ENCODE data around the gene ABCC5.

The ABCC5 gene

DNA sequence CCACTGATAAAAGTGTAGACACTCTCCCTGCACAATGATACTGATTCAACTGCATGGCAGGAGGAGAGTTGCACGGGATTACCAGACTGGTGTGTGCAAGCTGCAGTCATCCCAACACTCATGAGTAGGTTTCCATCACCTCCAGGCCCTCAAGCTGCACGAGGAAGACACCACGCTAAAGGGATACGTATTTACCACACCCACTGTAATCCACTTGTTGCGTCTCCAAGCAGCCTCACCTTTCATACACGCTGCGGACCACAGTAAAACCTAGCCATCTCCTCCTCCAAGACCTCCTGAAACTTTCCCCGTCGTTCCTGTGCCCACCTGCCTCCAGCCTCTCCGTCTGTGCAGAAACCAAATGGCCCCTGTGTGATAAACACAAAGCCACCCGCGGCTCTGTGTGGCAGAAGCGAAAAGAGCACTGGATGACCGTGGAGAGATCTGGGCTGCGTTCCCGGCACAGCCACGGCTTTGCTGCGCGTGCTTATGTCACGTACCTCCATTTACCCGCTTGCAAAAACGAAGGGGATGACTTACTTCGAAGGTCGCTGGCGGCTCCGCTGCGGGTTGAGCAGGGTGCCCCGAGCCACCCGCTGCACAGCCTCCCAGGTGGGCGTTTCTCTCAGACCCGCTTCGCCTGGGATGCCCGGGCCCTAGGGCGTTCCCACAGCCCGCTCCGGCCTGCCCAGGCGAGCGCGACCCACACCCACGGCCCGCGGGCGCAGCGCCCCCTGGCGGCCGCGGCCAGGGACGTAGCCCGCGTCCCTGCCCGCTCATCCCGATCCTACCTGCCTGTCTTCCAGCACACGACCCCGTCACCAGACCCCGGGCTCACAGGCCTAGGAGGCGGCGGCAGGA, 643 bp downstream of the ABCC5 start:
- peak; percentile 86 for DNase-seq (ENCODE audit: low spot score)
- in situ Hi-C loops (cut with MboI; ENCODE audit: low sequenced_read_pairs, unreplicated experiment): loop anchor here (10.0 kb wide), 1 partner anchor 112 kb away; no protein-coding TSS in a partner anchor
- TF ChIP-seq, protein P1, sequence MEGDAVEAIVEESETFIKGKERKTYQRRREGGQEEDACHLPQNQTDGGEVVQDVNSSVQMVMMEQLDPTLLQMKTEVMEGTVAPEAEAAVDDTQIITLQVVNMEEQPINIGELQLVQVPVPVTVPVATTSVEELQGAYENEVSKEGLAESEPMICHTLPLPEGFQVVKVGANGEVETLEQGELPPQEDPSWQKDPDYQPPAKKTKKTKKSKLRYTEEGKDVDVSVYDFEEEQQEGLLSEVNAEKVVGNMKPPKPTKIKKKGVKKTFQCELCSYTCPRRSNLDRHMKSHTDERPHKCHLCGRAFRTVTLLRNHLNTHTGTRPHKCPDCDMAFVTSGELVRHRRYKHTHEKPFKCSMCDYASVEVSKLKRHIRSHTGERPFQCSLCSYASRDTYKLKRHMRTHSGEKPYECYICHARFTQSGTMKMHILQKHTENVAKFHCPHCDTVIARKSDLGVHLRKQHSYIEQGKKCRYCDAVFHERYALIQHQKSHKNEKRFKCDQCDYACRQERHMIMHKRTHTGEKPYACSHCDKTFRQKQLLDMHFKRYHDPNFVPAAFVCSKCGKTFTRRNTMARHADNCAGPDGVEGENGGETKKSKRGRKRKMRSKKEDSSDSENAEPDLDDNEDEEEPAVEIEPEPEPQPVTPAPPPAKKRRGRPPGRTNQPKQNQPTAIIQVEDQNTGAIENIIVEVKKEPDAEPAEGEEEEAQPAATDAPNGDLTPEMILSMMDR (IDR thresholded peaks at IDR 0.05; ENCODE audit: borderline replicate concordance, control extremely low read depth, extremely low read depth, insufficient read depth, missing control alignments): peak; percentile 95

DNA sequence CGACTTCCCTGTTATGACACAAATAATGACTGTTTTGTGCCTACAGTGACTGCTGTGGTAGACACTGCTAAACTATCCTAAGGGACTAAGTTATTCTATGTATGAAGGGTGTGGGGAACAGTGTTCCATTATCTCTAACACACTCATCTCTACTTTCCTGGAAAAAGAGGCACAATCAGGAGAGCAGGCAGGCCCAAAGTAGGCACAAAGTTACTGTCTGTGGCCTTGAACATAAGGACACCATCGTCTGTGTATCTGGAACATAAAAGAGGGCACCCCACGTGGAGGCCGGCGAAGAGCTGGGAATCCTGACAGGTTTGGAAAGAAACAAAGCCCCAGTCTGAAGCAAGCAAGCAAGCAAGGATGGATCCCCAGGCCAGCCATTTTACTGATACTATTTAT, 1.5 kb downstream of the ABCC5 start:
- in situ Hi-C loops (cut with MboI; ENCODE audit: low sequenced_read_pairs, unreplicated experiment): loop anchor here (10.0 kb wide), 1 partner anchor 111 kb away; no protein-coding TSS in a partner anchor
- TF ChIP-seq, protein P1 (IDR thresholded peaks at IDR 0.05; ENCODE audit: borderline replicate concordance, control extremely low read depth, extremely low read depth, insufficient read depth, missing control alignments): no peak
- no peak for DNase-seq (ENCODE audit: low spot score)

- TF ChIP-seq, protein P1 (IDR thresholded peaks at IDR 0.05; ENCODE audit: borderline replicate concordance, control extremely low read depth, extremely low read depth, insufficient read depth, missing control alignments): no peak
- DNase-seq (ENCODE audit: low spot score): no peak
- in situ Hi-C loops (cut with MboI; ENCODE audit: low sequenced_read_pairs, unreplicated experiment): loop anchor here (10.0 kb wide), 1 partner anchor 111 kb away; no protein-coding TSS in a partner anchor
Measured at GRCh38 chr3:184015381-184016019, 2.2 kb downstream of the ABCC5 start.

DNA sequence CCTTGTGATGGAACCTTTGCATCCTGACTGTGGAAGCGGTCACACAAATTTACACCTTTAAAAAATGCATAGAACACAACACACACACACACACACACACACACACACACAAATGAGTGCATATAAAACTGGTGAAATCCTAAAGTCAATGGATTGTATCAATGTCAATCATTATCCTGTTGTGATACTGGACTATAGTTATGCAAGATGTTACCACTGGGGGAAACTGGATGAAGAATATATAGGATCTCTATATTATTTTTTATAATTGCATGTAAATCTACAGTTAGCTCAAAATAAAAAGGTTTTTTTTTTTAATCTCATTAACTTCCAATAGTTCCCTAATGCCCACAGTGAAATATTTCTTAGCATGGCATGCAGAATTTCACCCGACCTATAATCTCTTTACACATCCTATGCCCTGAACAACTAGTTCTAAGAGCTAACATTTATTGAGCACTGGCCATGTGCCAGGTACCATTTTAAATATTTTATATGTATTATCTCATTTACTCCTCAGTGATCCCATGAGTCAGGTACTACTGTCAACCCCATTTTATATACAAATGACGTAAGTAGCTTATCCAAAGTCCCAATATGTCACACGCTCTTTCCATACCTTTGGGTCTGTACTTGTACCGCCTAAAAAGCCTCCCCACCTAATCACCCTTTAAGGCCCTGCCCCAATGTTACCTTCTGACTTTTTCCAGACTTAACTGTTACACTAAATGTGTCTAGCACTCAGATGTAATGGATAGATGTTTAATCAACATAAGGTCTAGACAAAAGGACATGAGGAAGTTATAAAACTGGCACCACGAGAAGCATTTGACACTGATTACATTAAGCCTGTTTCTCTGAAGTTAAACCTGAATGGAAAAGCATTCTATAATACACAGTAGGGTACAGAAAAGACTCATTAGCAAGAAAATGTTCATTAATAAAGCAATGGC, 5.5 kb downstream of the ABCC5 start:
- in situ Hi-C loops (cut with MboI; ENCODE audit: low sequenced_read_pairs, unreplicated experiment): loop anchor here (10.0 kb wide), 1 partner anchor 107 kb away; no protein-coding TSS in a partner anchor
- no peak for DNase-seq (ENCODE audit: low spot score)
- TF ChIP-seq, protein P1 (IDR thresholded peaks at IDR 0.05; ENCODE audit: borderline replicate concordance, control extremely low read depth, extremely low read depth, insufficient read depth, missing control alignments): no peak

- no peak for DNase-seq (ENCODE audit: low spot score)
- TF ChIP-seq, protein P1 (IDR thresholded peaks at IDR 0.05; ENCODE audit: borderline replicate concordance, control extremely low read depth, extremely low read depth, insufficient read depth, missing control alignments): no peak
- in situ Hi-C loops (cut with MboI; ENCODE audit: low sequenced_read_pairs, unreplicated experiment): loop anchor here (10.0 kb wide), 1 partner anchor 107 kb away; no protein-coding TSS in a partner anchor
Measured at GRCh38 chr3:184011230-184011876, 6.3 kb downstream of the ABCC5 start.

Data from GM13976 (cell line).